SJSA1 (cell line): ENCODE data around the gene GMPR2. TPM values are rescaled to one million over a fixed set of nuclear protein-coding genes. Genes with fewer than 3 reads are reported as not detected.
A peak's percentile ranks its signal among the peaks of the same experiment; 100 is the strongest.

ENCODE experiments used
- DNase-seq, 2 experiments: peaks; one replicate each; pipeline ENCODE4 v3.0.0-alpha.2; 2015 to 2020; ENCODE audit warnings: low spot score in 2 of 2, low read depth in 1 of 2
- H3K27ac ChIP-seq: fragments of 250-450 bp; sonication (Bioruptor Pico); 2 replicates; pipeline ENCODE4 v1.5.1; 2020; ENCODE audit warnings: mild to moderate bottlenecking, moderate library complexity
- H3K27me3 ChIP-seq: fragments of 250-450 bp; sonication (Bioruptor Pico); replicated peaks from 2 replicates; pipeline ENCODE4 v1.5.1; 2020; ENCODE audit warnings: mild to moderate bottlenecking, moderate library complexity
- H3K36me3 ChIP-seq: fragments of 250-450 bp; sonication (Bioruptor Pico); 2 replicates; pipeline ENCODE4 v1.5.1; 2020; ENCODE audit warnings: mild to moderate bottlenecking
- H3K4me1 ChIP-seq: fragments of 250-450 bp; sonication (Bioruptor Pico); replicated peaks from 2 replicates; pipeline ENCODE4 v1.6.1; 2021; ENCODE audit warnings: mild to moderate bottlenecking
- H3K4me3 ChIP-seq: fragments of 250-450 bp; sonication (Bioruptor Pico); 2 replicates; pipeline ENCODE4 v1.5.1; 2020; ENCODE audit warnings: mild to moderate bottlenecking
- H3K9me3 ChIP-seq: fragments of 250-450 bp; sonication (Bioruptor Pico); replicated peaks from 2 replicates; pipeline ENCODE4 v1.5.1; 2020; ENCODE audit warnings: mild to moderate bottlenecking
- total RNA-seq: library from RNA; depleted of rRNA; stranded (reverse); fragments of >200 nt; shearing (Covaris generic); gene quantifications from 2 replicates; pipeline ENCODE4 v1.2.3, GENCODE V29; 2014

GMPR2 gene
- total RNA-seq, 1 experiment from 2014 or later, result 64.8 TPM

DNA sequence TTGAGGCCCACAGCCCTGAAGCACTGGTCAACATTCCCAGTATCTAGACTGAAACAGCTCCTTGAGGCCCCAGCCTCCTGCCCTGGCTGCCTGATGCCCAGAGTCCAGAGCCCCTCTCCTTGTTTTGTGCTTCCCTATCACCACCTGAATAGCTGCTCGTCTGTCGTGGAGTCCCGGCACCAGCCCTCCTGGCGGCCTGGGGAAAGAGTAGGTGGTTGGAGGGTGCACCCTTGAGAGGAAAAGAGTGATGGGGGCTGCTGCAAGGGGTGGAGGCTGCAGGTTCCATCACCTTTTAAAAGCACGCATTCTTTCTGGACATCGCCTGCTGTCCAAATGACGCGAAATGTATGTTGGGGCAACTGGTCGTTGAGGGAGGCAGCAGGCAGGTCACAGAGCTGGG lies 35.5 kb downstream of the GMPR2 start:
- H3K9me3 ChIP-seq, result no peaks in the 10 kb centered on the region
- no peak overlapping the region for H3K27ac ChIP-seq
- no peak overlapping the region for H3K4me3 ChIP-seq
- peaks cover 10% of the 10 kb centered on the region for H3K4me1 ChIP-seq
- no peaks in the 10 kb centered on the region for H3K27me3 ChIP-seq
- DNase-seq, result no peak
- H3K36me3 ChIP-seq, result peaks cover 3% of the 10 kb centered on the region; the same call in 1 of the 2 replicates

- no peak overlapping the region for H3K27ac ChIP-seq
- DNase-seq, result no peak
- H3K4me1 ChIP-seq, result peaks cover 10% of the 10 kb centered on the region
- H3K36me3 ChIP-seq, result peaks cover 3% of the 10 kb centered on the region; the same call in 1 of the 2 replicates
- no peaks in the 10 kb centered on the region for H3K27me3 ChIP-seq
- H3K9me3 ChIP-seq, result no peaks in the 10 kb centered on the region
- H3K4me3 ChIP-seq, result no peak overlapping the region
These were observed 36.6 kb downstream of the GMPR2 start for GRCh38 chr14:24269368-24269767.

- H3K27ac ChIP-seq, result no peak overlapping the region
- no peak overlapping the region for H3K4me3 ChIP-seq
- no peak for DNase-seq
- H3K36me3 ChIP-seq, result peaks cover 3% of the 10 kb centered on the region; the same call in 1 of the 2 replicates
- no peaks in the 10 kb centered on the region for H3K9me3 ChIP-seq
- H3K27me3 ChIP-seq, result no peaks in the 10 kb centered on the region
- peaks cover 10% of the 10 kb centered on the region for H3K4me1 ChIP-seq
These were observed 37.3 kb downstream of the GMPR2 start for GRCh38 chr14:24269910-24270536.

GRCh38 chr14:24270537-24271133 lies 37.9 kb downstream of the GMPR2 start:
- peak overlapping the region; percentile 92; the same call in 1 of the 2 replicates for H3K27ac ChIP-seq
- DNase-seq, result no peak
- peak overlapping the region; percentile 83 for H3K4me3 ChIP-seq
- H3K4me1 ChIP-seq, result peaks cover 10% of the 10 kb centered on the region
- H3K36me3 ChIP-seq, result peaks cover 3% of the 10 kb centered on the region; the same call in 1 of the 2 replicates
- no peaks in the 10 kb centered on the region for H3K27me3 ChIP-seq
- no peaks in the 10 kb centered on the region for H3K9me3 ChIP-seq

DNA sequence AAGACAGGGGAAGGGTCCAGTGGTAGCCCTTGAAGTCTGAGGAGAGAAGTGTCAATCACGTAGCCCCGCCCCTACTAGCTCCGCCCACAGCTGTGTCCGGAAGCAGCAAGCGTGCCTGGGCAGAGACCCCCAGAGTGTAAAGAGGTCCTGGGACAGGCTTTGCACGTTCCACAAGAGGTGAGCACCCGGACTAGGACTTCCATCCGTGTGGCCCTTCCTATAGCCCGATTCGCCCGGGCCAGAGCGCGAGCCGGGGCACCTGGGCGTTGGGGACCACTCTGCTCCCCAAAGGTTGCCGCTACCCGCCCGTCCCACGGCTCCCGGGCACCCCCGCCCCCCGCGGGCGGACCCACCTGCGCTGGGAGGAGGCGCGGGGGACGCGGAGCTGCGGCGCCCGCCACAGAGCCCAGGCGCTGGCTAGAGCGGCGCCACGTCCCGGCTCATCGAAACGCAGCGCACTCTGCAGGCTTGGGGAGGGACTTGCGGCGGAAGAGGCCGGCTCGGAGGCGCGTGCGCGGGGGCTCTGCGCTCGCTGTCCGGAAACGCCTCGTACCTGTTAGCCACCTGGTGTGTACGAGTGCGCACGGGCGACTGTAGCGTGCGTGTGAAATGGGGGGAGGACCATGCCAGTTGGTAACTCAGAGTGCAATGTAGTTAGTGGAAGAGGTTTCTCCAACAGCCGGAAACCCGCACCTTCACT lies 38.6 kb downstream of the GMPR2 start, which contains the start of gene RABGGTA:
Gene RABGGTA (minus strand): TSS at position 464 of the 700 bp plus-strand sequence. CDS start 482 bp downstream, outside the sequence.
- Histone ChIP-seq H3K9me3 (no peaks in the 10 kb centered on the region), H3K4me1 (peaks cover 10% of the 10 kb centered on the region), H3K27ac (peak within 1 kb of the TSS; percentile 92), H3K36me3 (peaks cover 3% of the 10 kb centered on the region; the same call in 1 of the 2 replicates), H3K4me3 (peak within 1 kb of the TSS; percentile 83), H3K27me3 (no peaks in the 10 kb centered on the region)
- DNase-seq, result peak; percentile 71 to 78

DNA sequence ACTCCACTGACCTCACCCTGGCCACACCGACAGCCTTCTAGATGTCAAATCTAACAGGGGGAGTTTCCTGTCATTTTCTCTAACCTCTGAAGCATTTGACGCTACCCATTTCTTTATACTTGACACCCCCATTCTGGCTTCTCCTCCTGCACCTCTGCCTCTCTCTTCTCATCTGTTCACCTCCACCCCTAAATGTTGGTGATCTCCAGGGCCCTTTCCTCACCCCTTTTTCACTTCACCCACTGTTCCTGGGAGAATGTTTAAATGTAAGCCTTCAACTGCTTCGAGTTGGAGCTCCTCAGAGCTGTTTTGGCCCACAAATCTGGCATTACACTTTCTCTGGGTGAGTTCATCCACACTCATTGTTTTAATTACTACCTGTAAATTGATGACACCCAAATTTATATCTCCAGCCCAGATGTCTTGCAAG lies 39.1 kb downstream of the GMPR2 start:
- Histone ChIP-seq H3K27ac (no peak overlapping the region), H3K9me3 (no peaks in the 10 kb centered on the region)
- DNase-seq, result no peak

DNA sequence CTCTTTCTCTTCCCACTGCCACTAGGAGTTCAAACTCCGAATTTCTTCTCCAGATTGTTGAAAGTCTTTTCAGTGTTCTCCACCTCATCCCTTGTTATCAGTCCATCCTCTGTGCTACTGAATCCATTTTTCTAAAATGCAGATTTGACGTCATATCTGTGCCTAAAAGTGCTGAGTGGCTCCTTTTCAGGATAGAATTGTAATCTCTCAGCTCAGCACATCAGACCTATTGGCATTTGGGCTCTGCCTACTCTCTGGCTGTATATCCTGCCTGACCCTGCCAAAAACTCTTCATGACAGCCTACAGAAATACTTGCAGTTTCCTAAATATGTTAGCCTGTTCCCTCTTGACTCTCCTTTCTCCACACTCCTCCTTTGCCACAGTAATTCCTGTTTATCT lies 39.7 kb downstream of the GMPR2 start:
- peaks cover 10% of the 10 kb centered on the region for H3K4me1 ChIP-seq
- no peak for DNase-seq
- H3K4me3 ChIP-seq, result no peak overlapping the region
- H3K36me3 ChIP-seq, result peaks cover 3% of the 10 kb centered on the region; the same call in 1 of the 2 replicates
- no peaks in the 10 kb centered on the region for H3K9me3 ChIP-seq
- H3K27me3 ChIP-seq, result no peaks in the 10 kb centered on the region
- no peak overlapping the region for H3K27ac ChIP-seq

More for the DNA sequence above, 39.1 kb downstream of the GMPR2 start:
- H3K27me3 ChIP-seq, result no peaks in the 10 kb centered on the region
- peaks cover 10% of the 10 kb centered on the region for H3K4me1 ChIP-seq
- H3K36me3 ChIP-seq, result peaks cover 3% of the 10 kb centered on the region; the same call in 1 of the 2 replicates
- H3K4me3 ChIP-seq, result peak overlapping the region; percentile 83

- H3K9me3 ChIP-seq, result no peaks in the 10 kb centered on the region
These were observed 40.8 kb downstream of the GMPR2 start for GRCh38 chr14:24273422-24273998.

GRCh38 chr14:24274101-24274543 lies 41.4 kb downstream of the GMPR2 start:
- H3K4me3 ChIP-seq, result no peak overlapping the region
- H3K27ac ChIP-seq, result no peak overlapping the region
- peaks cover 3% of the 10 kb centered on the region; the same call in 1 of the 2 replicates for H3K36me3 ChIP-seq
- H3K9me3 ChIP-seq, result no peaks in the 10 kb centered on the region
- H3K4me1 ChIP-seq, result peaks cover 10% of the 10 kb centered on the region
- H3K27me3 ChIP-seq, result no peaks in the 10 kb centered on the region
- no peak for DNase-seq

More at GRCh38 chr14:24273422-24273998, 40.8 kb downstream of the GMPR2 start:
- no peak for DNase-seq
- Histone ChIP-seq H3K27ac (no peak overlapping the region), H3K36me3 (peaks cover 3% of the 10 kb centered on the region; the same call in 1 of the 2 replicates), H3K27me3 (no peaks in the 10 kb centered on the region), H3K4me1 (peaks cover 10% of the 10 kb centered on the region), H3K4me3 (no peak overlapping the region)

DNA sequence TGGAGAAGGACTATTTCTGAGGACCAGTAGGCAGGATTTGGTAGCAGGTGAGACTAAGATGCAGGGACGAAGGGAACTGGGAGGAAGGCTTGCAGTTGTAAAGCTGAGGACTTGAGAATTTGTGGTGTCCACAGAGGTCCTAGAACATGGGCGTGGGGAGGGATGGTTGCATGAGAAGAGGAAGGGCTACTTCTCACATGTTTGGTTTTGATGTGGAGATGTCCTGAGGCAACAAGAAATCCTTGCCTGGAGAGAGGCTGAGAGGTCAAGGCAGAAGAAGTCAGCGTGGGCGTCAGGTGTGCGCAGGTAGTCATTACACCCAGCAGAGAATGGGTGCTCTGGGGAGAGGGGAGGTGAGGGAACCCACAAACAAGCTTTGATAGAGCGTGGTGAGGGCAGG lies 44.3 kb downstream of the GMPR2 start:
- Histone ChIP-seq H3K9me3 (no peaks in the 10 kb centered on the region), H3K4me3 (no peak overlapping the region), H3K36me3 (no peaks in the 10 kb centered on the region), H3K27ac (no peak overlapping the region), H3K4me1 (no peaks in the 10 kb centered on the region), H3K27me3 (no peaks in the 10 kb centered on the region)
- no peak for DNase-seq

GRCh38 chr14:24277606-24278321 lies 45.0 kb downstream of the GMPR2 start:
- no peak overlapping the region for H3K4me3 ChIP-seq
- H3K27me3 ChIP-seq, result no peaks in the 10 kb centered on the region
- no peak for DNase-seq
- no peak overlapping the region for H3K27ac ChIP-seq
- H3K9me3 ChIP-seq, result no peaks in the 10 kb centered on the region
- H3K36me3 ChIP-seq, result no peaks in the 10 kb centered on the region
- H3K4me1 ChIP-seq, result no peaks in the 10 kb centered on the region

DNA sequence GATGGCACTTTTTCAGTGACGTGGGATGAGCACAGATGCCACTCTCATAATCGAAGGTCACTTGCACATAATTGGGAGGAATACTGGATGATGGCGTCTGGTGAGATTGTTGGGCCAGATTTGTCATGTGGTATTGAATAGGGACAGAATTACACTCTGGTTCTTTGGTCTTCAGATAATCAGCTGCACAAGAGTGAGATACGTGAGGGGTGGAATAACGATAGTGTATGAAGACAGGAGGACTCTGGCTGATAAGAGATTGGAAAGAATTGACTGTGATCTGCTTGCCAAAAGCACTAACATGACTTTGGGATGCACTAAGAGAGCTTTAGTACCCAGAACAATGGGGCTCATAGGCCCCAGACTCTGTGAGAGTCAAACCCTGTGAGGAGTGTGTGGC lies 45.7 kb downstream of the GMPR2 start:
- no peak for DNase-seq
- no peak overlapping the region for H3K27ac ChIP-seq
- no peak overlapping the region for H3K4me3 ChIP-seq
- H3K36me3 ChIP-seq, result no peaks in the 10 kb centered on the region
- no peaks in the 10 kb centered on the region for H3K4me1 ChIP-seq
- H3K27me3 ChIP-seq, result no peaks in the 10 kb centered on the region
- H3K9me3 ChIP-seq, result no peaks in the 10 kb centered on the region
